ENCODE results near the gene PRMT2. TPM values are rescaled to one million over a fixed set of nuclear protein-coding genes. Genes with fewer than 3 reads are reported as not detected.

PRMT2 gene
- polyA plus RNA-seq, 4 donors = 120 to 127 (median 123) TPM

- no peak for DNase-seq (ENCODE audit: low read depth in 4 of 4, low spot score in 3 of 4)
These were observed 4.3 kb downstream of the PRMT2 start for GRCh38 chr21:46639489-46640386.

GRCh38 chr21:46641656-46642055 is 6.2 kb downstream of the PRMT2 start:
- no peak for DNase-seq (ENCODE audit: low read depth in 4 of 4, low spot score in 3 of 4)

- no peak for DNase-seq (ENCODE audit: low read depth in 4 of 4, low spot score in 3 of 4)
These were observed 8.1 kb downstream of the PRMT2 start for GRCh38 chr21:46643379-46644177.

GRCh38 chr21:46645840-46646239 is 10.4 kb downstream of the PRMT2 start:
- DNase-seq (ENCODE audit: low read depth in 4 of 4, low spot score in 3 of 4) = no peak

GRCh38 chr21:46646541-46647154 is 11.2 kb downstream of the PRMT2 start:
- DNase-seq (ENCODE audit: low read depth in 4 of 4, low spot score in 3 of 4) = no peak

GRCh38 chr21:46648539-46648938 is 13.1 kb downstream of the PRMT2 start:
- no peak for DNase-seq (ENCODE audit: low read depth in 4 of 4, low spot score in 3 of 4)

- DNase-seq (ENCODE audit: low read depth in 4 of 4, low spot score in 3 of 4) = no peak
These were observed 13.9 kb downstream of the PRMT2 start for GRCh38 chr21:46649356-46649755.

- DNase-seq (ENCODE audit: low read depth in 4 of 4, low spot score in 3 of 4) = no peak
These were observed 15.1 kb downstream of the PRMT2 start for GRCh38 chr21:46650476-46651098.

- no peak for DNase-seq (ENCODE audit: low read depth in 4 of 4, low spot score in 3 of 4)
These were observed 15.6 kb downstream of the PRMT2 start for GRCh38 chr21:46651121-46651520.

GRCh38 chr21:46655230-46655629 is 19.8 kb downstream of the PRMT2 start:
- no peak for DNase-seq (ENCODE audit: low read depth in 4 of 4, low spot score in 3 of 4)

- DNase-seq (ENCODE audit: low read depth in 4 of 4, low spot score in 3 of 4) = no peak
These were observed 21.3 kb downstream of the PRMT2 start for GRCh38 chr21:46656820-46657219.

- DNase-seq (ENCODE audit: low read depth in 4 of 4, low spot score in 3 of 4) = no peak
These were observed 25.0 kb downstream of the PRMT2 start for GRCh38 chr21:46660505-46660904.

- peak in 3 of 4 donors; percentile 42 to 64 (median 63) for DNase-seq (ENCODE audit: low read depth in 4 of 4, low spot score in 3 of 4)
These were observed 25.7 kb downstream of the PRMT2 start for GRCh38 chr21:46661211-46661625.

- no peak for DNase-seq (ENCODE audit: low read depth in 4 of 4, low spot score in 3 of 4)
These were observed 26.3 kb downstream of the PRMT2 start for GRCh38 chr21:46661642-46662366.

GRCh38 chr21:46662367-46662654 is 26.8 kb downstream of the PRMT2 start:
- DNase-seq (ENCODE audit: low read depth in 4 of 4, low spot score in 3 of 4) = no peak

GRCh38 chr21:46662765-46663500 is 27.5 kb downstream of the PRMT2 start:
- no peak for DNase-seq (ENCODE audit: low read depth in 4 of 4, low spot score in 3 of 4)

GRCh38 chr21:46663754-46664153 is 28.3 kb downstream of the PRMT2 start:
- no peak for DNase-seq (ENCODE audit: low read depth in 4 of 4, low spot score in 3 of 4)

GRCh38 chr21:46664316-46664995 is 29.0 kb downstream of the PRMT2 start:
- no peak for DNase-seq (ENCODE audit: low read depth in 4 of 4, low spot score in 3 of 4)

GRCh38 chr21:46665566-46665965 is 30.1 kb downstream of the PRMT2 start:
- DNase-seq (ENCODE audit: low read depth in 4 of 4, low spot score in 3 of 4) = no peak
